HL-60 (cell line): ENCODE results near the gene LRRC37A.
"Not testable (repeated sequence)": the region's sequence is repeated elsewhere in the genome, so short reads cannot be mapped to it uniquely, and the experiment has no call there.

Experiments
- DNase-seq, 2 experiments: peaks; one replicate each; pipeline ENCODE4 v3.0.0-alpha.2; 2010 to 2020; ENCODE audit warnings: low read depth in 1 of 2, low spot score in 1 of 2
- H3K27ac ChIP-seq: fragments of 250-450 bp; sonication (Bioruptor Pico); replicated peaks from 2 replicates; pipeline ENCODE4 v1.5.1; 2020; ENCODE audit warnings: mild to moderate bottlenecking, moderate library complexity
- H3K27me3 ChIP-seq: fragments of 250-450 bp; sonication (Bioruptor Pico); 2 replicates; pipeline ENCODE4 v1.5.1; 2021; ENCODE audit warnings: mild to moderate bottlenecking, moderate library complexity; ENCODE audit not compliant: insufficient read depth, poor library complexity, severe bottlenecking
- H3K4me3 ChIP-seq: replicated peaks from 2 replicates; pipeline ENCODE4 v1.5.1; 2011; ENCODE audit warnings: mild to moderate bottlenecking, control low read depth, low read length; ENCODE audit not compliant: insufficient read depth
- GABPA ChIP-seq: IDR thresholded peaks from 2 replicates; pipeline ENCODE4 v1.6.1; 2012; ENCODE audit warnings: low read depth
- POLR2AphosphoS5 ChIP-seq: IDR thresholded peaks from 2 replicates; pipeline ENCODE4 v1.6.1; 2012; ENCODE audit warnings: low read depth
- SPI1 ChIP-seq: IDR thresholded peaks from 2 replicates; pipeline ENCODE4 v1.6.1; 2012; ENCODE audit warnings: low read depth, mild to moderate bottlenecking, borderline replicate concordance
- long read RNA-seq: library from polyadenylated mRNA; unstranded; transcript quantifications from one replicate; pipeline ENCODE4 v2.0.0, GENCODE V29; 2020
- TF ChIP-seq, protein P1 (sequence below): IDR thresholded peaks from one replicate; pipeline ENCODE4 v1.5.1; 2011; ENCODE audit warnings: low read length, control low read depth, inconsistent platforms; ENCODE audit not compliant: insufficient read depth
- TF ChIP-seq, protein P2 (sequence below): IDR thresholded peaks from 2 replicates; pipeline ENCODE4 v1.6.1; 2012; ENCODE audit warnings: low read depth; ENCODE audit not compliant: insufficient replicate concordance

The LRRC37A gene
- long read RNA-seq: 0 reads

DNA sequence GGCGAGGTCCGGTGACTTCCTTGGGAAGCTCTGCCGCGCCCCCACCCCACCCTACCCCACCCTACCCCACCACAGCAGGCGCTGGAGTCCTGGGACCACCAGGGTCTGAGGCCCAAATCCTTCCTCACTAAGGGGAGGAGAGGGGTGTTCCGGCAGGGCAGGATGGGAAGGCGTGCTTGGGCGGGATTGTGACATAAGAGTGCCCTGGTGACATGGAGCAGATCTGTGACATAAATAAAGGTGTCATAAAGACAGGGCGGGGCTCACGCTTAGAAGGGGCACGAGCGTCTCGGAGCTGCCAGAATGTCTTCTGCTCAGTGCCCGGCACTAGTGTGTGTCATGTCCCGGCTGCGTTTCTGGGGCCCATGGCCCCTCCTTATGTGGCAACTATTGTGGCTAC, at the start of gene LRRC37A:
Gene LRRC37A, plus strand, starts transcription at position 301 of the 400 bp plus-strand sequence. Its CDS starts 3 bp downstream, at position 304.
- not testable (repeated sequence) for H3K4me3 ChIP-seq, H3K27me3 ChIP-seq, DNase-seq, H3K27ac ChIP-seq

DNA sequence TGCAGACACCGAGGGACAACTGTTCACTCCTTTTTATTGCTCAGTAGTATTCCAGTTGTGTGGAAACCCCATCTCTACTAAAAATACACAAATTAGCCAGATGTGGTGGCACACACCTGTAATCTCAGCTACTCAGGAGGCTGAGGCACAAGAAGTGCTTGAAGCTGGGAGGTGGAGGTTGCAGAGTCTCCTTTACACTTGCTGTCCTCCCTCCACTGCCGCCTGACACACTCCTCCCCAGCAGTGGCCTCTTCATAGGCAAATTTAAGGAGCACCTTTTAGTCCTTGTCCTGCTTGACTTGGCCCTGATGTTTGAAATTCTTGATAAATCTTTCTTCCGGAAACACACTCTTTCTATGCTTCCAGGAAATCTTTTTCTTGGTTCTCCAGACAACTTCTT, 45.8 kb upstream of the LRRC37A start:
- H3K27me3 ChIP-seq, H3K27ac ChIP-seq, H3K4me3 ChIP-seq, DNase-seq: not testable (repeated sequence)

DNA sequence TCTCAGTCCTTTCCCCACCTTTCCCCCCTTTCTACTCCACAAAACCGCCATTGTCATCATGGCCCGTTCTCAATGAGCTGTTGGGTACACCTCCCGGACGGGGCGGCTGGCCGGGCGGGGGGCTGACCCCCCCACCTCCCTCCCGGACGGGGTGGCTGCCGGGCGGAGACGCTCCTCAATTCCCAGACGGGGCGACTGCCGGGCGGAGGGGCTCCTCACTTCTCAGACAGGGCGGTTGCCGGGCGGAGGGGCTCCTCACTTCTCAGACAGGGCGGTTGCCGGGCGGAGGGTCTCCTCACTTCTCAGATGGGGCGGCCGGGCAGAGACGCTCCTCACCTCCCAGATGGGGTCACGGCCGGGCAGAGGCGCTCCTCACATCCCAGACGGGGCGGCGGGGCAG, 42.1 kb upstream of the LRRC37A start:
- not testable (repeated sequence) for H3K27me3 ChIP-seq, H3K27ac ChIP-seq, DNase-seq, H3K4me3 ChIP-seq

DNA sequence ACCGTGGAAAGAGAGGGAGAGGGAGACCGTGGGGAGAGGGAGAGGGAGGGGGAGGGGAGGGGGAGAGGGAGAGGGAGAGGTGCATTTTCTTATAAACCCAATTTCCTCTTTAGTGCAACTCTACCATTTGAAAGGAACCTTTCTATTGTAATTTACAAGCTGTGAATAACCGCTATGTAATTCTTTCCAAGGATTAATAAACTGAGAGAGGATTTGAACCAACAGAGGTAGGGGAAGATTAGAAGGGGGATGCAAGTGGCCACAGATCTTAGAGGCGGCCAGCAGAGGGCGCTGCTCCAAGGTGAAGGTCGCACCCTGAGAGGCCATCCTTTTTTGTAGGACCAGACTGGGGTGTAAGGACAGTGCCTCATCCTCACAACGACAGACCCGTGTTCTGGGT, 41.2 kb upstream of the LRRC37A start:
- H3K4me3 ChIP-seq, H3K27me3 ChIP-seq, H3K27ac ChIP-seq: not testable (repeated sequence)
- TF ChIP-seq, protein P1, sequence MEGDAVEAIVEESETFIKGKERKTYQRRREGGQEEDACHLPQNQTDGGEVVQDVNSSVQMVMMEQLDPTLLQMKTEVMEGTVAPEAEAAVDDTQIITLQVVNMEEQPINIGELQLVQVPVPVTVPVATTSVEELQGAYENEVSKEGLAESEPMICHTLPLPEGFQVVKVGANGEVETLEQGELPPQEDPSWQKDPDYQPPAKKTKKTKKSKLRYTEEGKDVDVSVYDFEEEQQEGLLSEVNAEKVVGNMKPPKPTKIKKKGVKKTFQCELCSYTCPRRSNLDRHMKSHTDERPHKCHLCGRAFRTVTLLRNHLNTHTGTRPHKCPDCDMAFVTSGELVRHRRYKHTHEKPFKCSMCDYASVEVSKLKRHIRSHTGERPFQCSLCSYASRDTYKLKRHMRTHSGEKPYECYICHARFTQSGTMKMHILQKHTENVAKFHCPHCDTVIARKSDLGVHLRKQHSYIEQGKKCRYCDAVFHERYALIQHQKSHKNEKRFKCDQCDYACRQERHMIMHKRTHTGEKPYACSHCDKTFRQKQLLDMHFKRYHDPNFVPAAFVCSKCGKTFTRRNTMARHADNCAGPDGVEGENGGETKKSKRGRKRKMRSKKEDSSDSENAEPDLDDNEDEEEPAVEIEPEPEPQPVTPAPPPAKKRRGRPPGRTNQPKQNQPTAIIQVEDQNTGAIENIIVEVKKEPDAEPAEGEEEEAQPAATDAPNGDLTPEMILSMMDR: peak; percentile 75
- peak; percentile 66 to 88 for DNase-seq

DNA sequence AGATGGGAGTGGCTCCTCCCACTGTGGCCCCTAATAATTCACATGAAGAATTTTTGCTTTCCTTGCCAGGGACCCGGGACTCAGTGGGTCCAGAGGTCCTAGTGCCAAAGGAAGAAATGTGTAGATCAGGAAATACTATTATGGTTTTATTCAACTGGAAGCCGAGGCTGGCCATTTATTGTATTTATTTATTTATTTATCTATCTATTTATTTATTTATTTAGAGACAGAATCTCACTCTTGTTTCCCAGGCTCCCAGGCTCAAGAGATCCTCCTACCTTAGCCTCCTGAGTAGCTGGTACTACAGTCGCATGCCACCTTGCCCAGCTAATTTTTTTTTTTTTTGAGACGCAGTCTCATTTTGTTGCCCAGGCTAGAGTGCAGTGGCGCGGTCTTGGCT, 40.7 kb upstream of the LRRC37A start:
- H3K27ac ChIP-seq: not testable (repeated sequence)

DNA sequence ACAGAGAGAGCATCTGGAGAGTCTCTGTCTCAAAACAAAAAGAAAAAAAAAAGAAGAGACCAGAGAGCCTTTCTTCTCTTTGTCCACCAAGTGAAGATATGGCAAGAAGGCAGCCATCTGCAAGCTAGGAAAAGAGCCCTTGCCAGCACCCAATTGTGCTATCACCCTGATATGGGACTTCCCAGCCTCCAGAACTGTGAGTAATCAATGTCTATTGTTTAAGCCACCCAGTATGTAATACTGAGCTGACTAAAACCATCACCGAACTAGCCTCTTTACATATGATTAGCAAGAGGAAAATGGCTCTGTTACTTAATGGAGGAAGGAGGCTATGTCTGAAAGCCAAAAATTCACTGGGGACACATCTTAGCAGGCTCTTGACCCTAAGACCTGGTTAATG, 38.6 kb upstream of the LRRC37A start:
- not testable (repeated sequence) for H3K4me3 ChIP-seq, H3K27me3 ChIP-seq, DNase-seq

More for the DNA sequence above, 40.7 kb upstream of the LRRC37A start:
- not testable (repeated sequence) for H3K4me3 ChIP-seq, DNase-seq, H3K27me3 ChIP-seq

DNA sequence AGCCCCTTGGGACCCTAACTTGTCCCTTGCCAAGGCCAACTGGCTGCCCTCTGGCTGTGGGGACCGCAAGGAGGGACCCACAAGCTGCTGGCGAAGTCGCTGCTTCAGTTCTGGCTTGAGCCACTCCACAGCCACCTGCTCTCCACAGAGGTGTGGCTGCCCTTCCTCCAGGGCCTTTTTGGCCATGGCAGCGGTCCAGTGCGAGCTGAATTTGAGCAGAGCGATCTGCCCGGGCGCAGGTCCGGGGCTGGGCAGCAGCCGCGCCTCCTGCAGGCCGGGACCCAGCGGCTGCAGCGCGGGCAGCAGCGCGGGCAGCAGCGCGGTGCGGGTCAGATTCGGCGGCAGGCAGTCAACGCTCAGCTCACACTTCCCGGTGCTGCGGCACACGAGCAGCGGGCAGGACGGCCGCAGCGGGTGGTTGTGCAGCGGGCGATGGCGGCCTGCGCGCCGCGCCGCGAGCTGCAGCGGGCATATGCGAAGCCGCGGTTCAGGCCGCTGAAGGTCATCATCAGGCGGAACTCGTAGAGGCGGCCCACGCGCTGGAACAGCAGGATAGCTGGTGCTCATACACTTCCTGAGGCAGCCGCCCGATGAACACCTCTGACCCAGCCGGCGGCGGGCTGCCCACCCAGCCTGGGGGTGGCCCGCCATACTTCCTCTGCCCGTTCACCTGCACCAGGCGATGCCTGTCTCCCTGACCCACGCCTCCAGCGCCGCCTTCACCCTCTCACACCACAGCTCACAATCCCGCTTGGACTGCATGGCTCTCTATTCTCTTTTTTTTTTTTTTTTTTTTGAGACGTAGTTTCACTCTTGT, 34.9 kb upstream of the LRRC37A start:
- DNase-seq: peak; percentile 46 to 49
- H3K27me3 ChIP-seq, H3K27ac ChIP-seq: not testable (repeated sequence)
- H3K4me3 ChIP-seq: peak overlapping the region; percentile 35

More for the DNA sequence above, 38.6 kb upstream of the LRRC37A start:
- H3K27ac ChIP-seq: not testable (repeated sequence)

DNA sequence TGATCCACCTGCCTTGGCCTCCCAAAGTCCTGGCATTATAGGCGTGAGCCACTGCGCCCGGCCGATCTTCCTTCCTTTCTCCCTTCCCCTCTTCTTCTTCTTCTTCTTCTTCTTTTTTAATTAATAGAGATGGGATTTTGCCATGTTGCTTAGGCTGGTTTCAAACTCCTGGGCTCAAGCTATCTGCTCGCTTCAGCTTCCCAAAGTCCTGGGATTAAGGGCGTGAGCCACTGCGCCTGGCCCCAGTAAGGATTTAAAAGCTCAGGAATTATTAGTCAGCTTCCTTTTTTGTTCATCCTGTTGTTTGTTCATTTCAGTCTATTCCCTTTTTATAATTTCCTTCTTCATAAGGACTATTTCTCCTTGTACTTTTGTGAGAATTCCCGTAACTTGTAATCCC, 32.7 kb upstream of the LRRC37A start:
- DNase-seq: no peak
- no peak for TF ChIP-seq SPI1
- H3K27me3 ChIP-seq: peaks cover 4% of the 10 kb centered on the region
- no peak overlapping the region for H3K27ac ChIP-seq
- no peak overlapping the region for H3K4me3 ChIP-seq

DNA sequence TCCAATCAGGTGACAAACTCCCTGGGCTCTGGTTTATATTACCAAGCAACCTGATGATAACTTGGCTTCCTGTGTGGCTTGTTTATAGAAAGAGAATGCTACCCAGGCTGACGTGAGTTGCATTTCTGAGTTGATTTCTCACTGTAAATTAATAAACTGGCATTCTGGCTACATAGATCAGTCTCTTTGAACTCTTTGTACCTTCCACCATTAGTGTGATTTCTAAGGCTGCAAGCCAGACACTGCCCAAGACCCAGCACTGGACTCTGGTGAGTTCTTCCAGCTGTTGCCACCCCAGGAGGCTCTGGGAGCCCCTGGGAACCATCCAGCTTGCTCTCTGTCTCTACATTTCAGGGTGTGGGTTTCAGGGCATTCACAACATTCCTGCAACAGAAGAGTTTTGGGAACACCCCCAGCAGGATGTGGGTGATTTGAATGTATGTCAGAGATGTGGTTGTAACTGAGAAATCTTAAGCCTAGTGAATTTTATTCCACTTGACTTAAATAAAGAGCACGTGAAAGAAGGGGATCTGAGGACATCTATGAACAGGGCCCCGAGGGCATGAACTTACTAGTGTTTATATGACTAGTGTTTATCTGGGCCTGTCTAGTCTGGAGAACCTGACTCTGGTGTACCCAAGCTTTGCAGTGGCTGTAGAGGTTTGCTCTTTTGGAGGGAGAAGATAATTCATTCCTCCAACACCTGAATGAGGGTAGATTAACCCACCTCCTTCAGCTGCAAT, 30.3 kb upstream of the LRRC37A start:
- no peak overlapping the region for H3K4me3 ChIP-seq
- H3K27ac ChIP-seq: no peak overlapping the region
- peak in 1 of 2 experiments; percentile 8 for DNase-seq
- H3K27me3 ChIP-seq: peaks cover 4% of the 10 kb centered on the region
- TF ChIP-seq POLR2AphosphoS5 (no peak), SPI1 (no peak), GABPA (no peak)
- TF ChIP-seq, protein P1: no peak
- TF ChIP-seq, protein P2, sequence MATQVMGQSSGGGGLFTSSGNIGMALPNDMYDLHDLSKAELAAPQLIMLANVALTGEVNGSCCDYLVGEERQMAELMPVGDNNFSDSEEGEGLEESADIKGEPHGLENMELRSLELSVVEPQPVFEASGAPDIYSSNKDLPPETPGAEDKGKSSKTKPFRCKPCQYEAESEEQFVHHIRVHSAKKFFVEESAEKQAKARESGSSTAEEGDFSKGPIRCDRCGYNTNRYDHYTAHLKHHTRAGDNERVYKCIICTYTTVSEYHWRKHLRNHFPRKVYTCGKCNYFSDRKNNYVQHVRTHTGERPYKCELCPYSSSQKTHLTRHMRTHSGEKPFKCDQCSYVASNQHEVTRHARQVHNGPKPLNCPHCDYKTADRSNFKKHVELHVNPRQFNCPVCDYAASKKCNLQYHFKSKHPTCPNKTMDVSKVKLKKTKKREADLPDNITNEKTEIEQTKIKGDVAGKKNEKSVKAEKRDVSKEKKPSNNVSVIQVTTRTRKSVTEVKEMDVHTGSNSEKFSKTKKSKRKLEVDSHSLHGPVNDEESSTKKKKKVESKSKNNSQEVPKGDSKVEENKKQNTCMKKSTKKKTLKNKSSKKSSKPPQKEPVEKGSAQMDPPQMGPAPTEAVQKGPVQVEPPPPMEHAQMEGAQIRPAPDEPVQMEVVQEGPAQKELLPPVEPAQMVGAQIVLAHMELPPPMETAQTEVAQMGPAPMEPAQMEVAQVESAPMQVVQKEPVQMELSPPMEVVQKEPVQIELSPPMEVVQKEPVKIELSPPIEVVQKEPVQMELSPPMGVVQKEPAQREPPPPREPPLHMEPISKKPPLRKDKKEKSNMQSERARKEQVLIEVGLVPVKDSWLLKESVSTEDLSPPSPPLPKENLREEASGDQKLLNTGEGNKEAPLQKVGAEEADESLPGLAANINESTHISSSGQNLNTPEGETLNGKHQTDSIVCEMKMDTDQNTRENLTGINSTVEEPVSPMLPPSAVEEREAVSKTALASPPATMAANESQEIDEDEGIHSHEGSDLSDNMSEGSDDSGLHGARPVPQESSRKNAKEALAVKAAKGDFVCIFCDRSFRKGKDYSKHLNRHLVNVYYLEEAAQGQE: no peak

DNA sequence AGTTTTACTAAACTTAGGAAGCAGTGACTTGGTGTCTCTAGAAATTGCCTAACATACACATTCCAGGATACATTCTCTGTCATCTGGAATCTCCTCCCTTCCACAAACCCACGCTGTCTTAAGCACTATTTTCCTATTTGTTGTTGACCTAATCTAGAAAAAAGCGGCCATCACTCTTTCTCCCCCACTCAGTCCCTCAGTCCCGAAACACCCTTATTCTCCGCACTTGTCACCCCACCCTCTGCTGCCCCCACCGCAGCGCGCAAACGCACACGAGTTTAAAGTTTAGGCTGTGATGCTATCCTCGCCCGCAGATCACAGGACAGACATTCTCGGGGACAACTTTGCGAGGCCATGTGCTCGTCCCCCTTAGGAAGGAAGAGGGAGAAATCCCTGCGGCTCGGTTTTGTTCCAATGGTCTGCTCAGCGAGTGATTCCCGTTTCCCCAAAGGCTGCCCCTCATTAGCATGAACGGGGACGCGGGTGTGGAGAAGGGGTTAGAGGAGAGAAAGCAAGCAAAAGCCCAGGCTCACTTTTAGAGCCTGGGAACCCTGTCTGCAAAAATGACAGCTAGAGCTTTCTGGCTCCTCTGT, 28.8 kb upstream of the LRRC37A start:
- Histone ChIP-seq H3K4me3 (peak overlapping the region; percentile 42), H3K27ac (peak overlapping the region; percentile 60)
- H3K27me3 ChIP-seq, DNase-seq: not testable (repeated sequence)
